ENCODE results near the gene CACUL1. TPM values are rescaled to one million over a fixed set of nuclear protein-coding genes. Genes with fewer than 3 reads are reported as not detected.

CACUL1 gene
- total and polyA plus RNA-seq, 4 experiments from 2014 or later: 14.9 to 32.3 (median 31.3) TPM

DNA sequence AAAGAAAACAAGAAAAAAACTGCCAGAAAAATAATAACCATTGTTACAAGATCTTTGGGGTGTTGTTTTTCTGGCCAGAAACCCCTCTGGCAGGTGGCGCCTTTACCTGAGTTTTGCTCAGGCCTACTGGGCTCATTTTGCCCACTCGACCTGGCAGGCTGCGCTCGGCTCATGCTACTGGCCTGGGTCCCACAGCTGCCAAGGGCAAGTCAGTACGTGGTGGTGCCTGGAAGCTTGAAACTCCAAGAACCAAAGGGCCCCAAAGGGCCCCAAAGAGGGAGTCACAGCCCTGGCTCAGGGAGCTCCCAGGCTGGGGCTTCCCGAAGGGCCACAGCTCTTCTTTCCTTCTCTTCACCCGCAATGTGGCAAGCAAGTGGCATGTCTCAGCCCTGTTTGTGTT lies 42.7 kb downstream of the CACUL1 start:
- intact Hi-C loops (cut with micrococcal nuclease): no loop called here
- POLR2A ChIA-PET (ENCODE audit: partially characterized antibody): no interaction called here

GRCh38 chr10:118710487-118710886 lies 44.3 kb downstream of the CACUL1 start:
- no peak overlapping the region for H3K4me3 Mint-ChIP-seq
- no peaks in the 10 kb centered on the region for H3K4me1 ChIP-seq (ENCODE audit: insufficient read depth, low read length)
- no peaks in the 10 kb centered on the region for H3K9me3 ChIP-seq (ENCODE audit: control insufficient read depth in 1 of 2, low read length in 2 of 2)
- H3K27me3 ChIP-seq (ENCODE audit: insufficient read depth, low read length): no peaks in the 10 kb centered on the region
- peaks cover 16 to 17% of the 10 kb centered on the region in 2 donors for H3K36me3 Mint-ChIP-seq
- peaks cover 5 to 9% (median 6%) of the 10 kb centered on the region in 4 donors for H3K4me1 Mint-ChIP-seq
- no peaks in the 10 kb centered on the region for H3K36me3 ChIP-seq (ENCODE audit: insufficient read depth, low read length)
- H3K4me3 ChIP-seq (ENCODE audit: low read length in 2 of 2): no peak overlapping the region
- H3K27me3 Mint-ChIP-seq: no peaks in the 10 kb centered on the region
- ChIA-PET POLR2A (ENCODE audit: partially characterized antibody) (no interaction called here), CTCF (ENCODE audit: partially characterized antibody) (interaction anchor here (2.4 kb wide), 1 partner anchor 141 kb away, joined by 5 read pairs; no protein-coding TSS in a partner anchor)
- H3K27ac ChIP-seq (ENCODE audit: low read depth, low read length): no peak overlapping the region
- H3K27ac Mint-ChIP-seq: peak overlapping the region in 2 of 7 donors; percentile 44 to 64
- DNase-seq: no peak
- no peaks in the 10 kb centered on the region for H3K9me3 Mint-ChIP-seq
- intact Hi-C loops (cut with micrococcal nuclease): no loop called here

More for the DNA sequence above, 42.7 kb downstream of the CACUL1 start:
- no peaks in the 10 kb centered on the region for H3K9me3 Mint-ChIP-seq
- CTCF ChIA-PET (ENCODE audit: partially characterized antibody): interaction anchor here (1.4 to 2.4 kb wide), 4 partner anchors 8 to 143 kb away, joined by 4 to 6 read pairs (median 5); no protein-coding TSS in a partner anchor
- no peak for DNase-seq
- no peak overlapping the region for H3K4me3 Mint-ChIP-seq
- no peaks in the 10 kb centered on the region for H3K9me3 ChIP-seq (ENCODE audit: control insufficient read depth in 1 of 2, low read length in 2 of 2)
- H3K27ac ChIP-seq (ENCODE audit: low read depth, low read length): no peak overlapping the region
- no peaks in the 10 kb centered on the region for H3K27me3 ChIP-seq (ENCODE audit: insufficient read depth, low read length)
- H3K4me3 ChIP-seq (ENCODE audit: low read length in 2 of 2): no peak overlapping the region
- H3K4me1 Mint-ChIP-seq: peaks cover 0 to 5% (median 2%) of the 10 kb centered on the region in 4 donors
- no peaks in the 10 kb centered on the region for H3K36me3 ChIP-seq (ENCODE audit: insufficient read depth, low read length)
- H3K36me3 Mint-ChIP-seq: peaks cover 8 to 9% of the 10 kb centered on the region in 2 donors
- no peaks in the 10 kb centered on the region for H3K27me3 Mint-ChIP-seq
- H3K27ac Mint-ChIP-seq: no peak overlapping the region
- H3K4me1 ChIP-seq (ENCODE audit: insufficient read depth, low read length): no peaks in the 10 kb centered on the region

DNA sequence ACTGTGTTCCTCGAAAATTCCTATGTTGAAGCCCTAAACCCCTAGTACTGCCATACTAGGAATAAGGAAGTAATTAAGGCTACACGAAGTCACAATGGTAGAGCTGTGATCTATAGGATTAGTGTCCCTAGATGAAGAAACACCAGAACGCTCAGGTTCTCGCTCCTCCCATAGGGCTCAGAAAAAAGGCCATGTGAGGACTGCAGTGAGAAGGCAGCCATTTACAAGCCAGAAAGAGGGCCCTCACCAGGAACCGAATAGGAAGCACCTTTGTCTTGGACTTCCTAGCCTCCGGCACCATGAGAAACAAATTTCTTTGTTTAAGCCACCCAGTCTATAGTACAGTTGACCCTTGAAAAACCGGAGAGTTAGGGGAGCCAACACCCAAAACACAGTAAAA lies 46.2 kb downstream of the CACUL1 start:
- no peak overlapping the region for H3K4me3 ChIP-seq (ENCODE audit: low read length in 2 of 2)
- no peaks in the 10 kb centered on the region for H3K27me3 ChIP-seq (ENCODE audit: insufficient read depth, low read length)
- Mint-ChIP-seq H3K36me3 (peaks cover 20 to 23% of the 10 kb centered on the region in 2 donors), H3K4me1 (peaks cover 3 to 11% (median 7%) of the 10 kb centered on the region in 4 donors), H3K27ac (no peak overlapping the region), H3K27me3 (no peaks in the 10 kb centered on the region), H3K9me3 (no peaks in the 10 kb centered on the region), H3K4me3 (no peak overlapping the region)
- intact Hi-C loops (cut with micrococcal nuclease): no loop called here
- H3K4me1 ChIP-seq (ENCODE audit: insufficient read depth, low read length): no peaks in the 10 kb centered on the region
- ChIA-PET CTCF (ENCODE audit: partially characterized antibody) (interaction anchor here (0.5 to 1.8 kb wide), 4 partner anchors 9 to 275 kb away, joined by 3 to 11 read pairs (median 5); no protein-coding TSS in a partner anchor), POLR2A (ENCODE audit: partially characterized antibody) (no interaction called here)
- H3K36me3 ChIP-seq (ENCODE audit: insufficient read depth, low read length): no peaks in the 10 kb centered on the region
- H3K9me3 ChIP-seq (ENCODE audit: control insufficient read depth in 1 of 2, low read length in 2 of 2): no peaks in the 10 kb centered on the region
- no peak overlapping the region for H3K27ac ChIP-seq (ENCODE audit: low read depth, low read length)
- no peak for DNase-seq

DNA sequence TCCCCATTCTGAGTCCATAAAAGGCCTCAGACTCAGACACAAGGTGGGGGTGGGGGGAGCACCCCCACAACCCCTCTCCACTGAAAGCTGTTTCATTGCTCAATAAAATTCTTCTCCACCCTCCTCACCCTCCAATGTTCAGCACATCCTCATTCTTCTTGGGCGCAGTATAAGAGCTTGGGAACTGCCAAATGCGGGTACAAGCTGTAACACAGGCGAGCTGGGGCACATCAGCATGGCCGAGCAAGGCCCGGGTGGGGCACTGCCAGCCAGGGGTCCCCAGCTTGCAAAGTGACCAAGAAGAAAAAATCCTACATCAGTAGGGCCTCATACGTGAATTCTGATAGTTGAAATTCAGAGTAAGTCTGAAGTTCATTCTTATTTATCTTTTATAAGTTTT lies 50.1 kb downstream of the CACUL1 start:
- POLR2A ChIA-PET (ENCODE audit: partially characterized antibody): interaction anchor here (0.7 to 1.2 kb wide), 2 partner anchors 10 to 444 kb away, joined by 3 read pairs; no protein-coding TSS in a partner anchor
- no peaks in the 10 kb centered on the region for H3K9me3 ChIP-seq (ENCODE audit: control insufficient read depth in 1 of 2, low read length in 2 of 2)
- intact Hi-C loops (cut with micrococcal nuclease): no loop called here
- H3K4me1 ChIP-seq (ENCODE audit: insufficient read depth, low read length): peaks cover 2% of the 10 kb centered on the region
- no peak overlapping the region for H3K27ac ChIP-seq (ENCODE audit: low read depth, low read length)
- no peaks in the 10 kb centered on the region for H3K27me3 ChIP-seq (ENCODE audit: insufficient read depth, low read length)
- H3K4me3 ChIP-seq (ENCODE audit: low read length in 2 of 2): no peak overlapping the region
- Mint-ChIP-seq H3K4me1 (peaks cover 11 to 29% (median 19%) of the 10 kb centered on the region in 4 donors), H3K27ac (peak overlapping the region in 1 of 7 donors; percentile 55), H3K9me3 (no peaks in the 10 kb centered on the region), H3K27me3 (no peaks in the 10 kb centered on the region), H3K4me3 (no peak overlapping the region), H3K36me3 (peaks cover 35 to 39% of the 10 kb centered on the region in 2 donors)
- H3K36me3 ChIP-seq (ENCODE audit: insufficient read depth, low read length): no peaks in the 10 kb centered on the region
- CTCF ChIA-PET (ENCODE audit: partially characterized antibody): interaction anchor here (1.3 kb wide), 1 partner anchor 32 kb away, joined by 3 read pairs; no protein-coding TSS in a partner anchor
- no peak for DNase-seq

GRCh38 chr10:118701529-118702323 lies 53.0 kb downstream of the CACUL1 start:
- DNase-seq: no peak
- Mint-ChIP-seq H3K4me3 (no peak overlapping the region), H3K27ac (peak overlapping the region in 3 of 7 donors; percentile 18 to 87 (median 86)), H3K36me3 (peaks cover 29 to 31% of the 10 kb centered on the region in 2 donors), H3K4me1 (peaks cover 23 to 54% (median 40%) of the 10 kb centered on the region in 4 donors), H3K9me3 (no peaks in the 10 kb centered on the region), H3K27me3 (no peaks in the 10 kb centered on the region)
- intact Hi-C loops (cut with micrococcal nuclease): no loop called here
- Histone ChIP-seq H3K4me1 (ENCODE audit: insufficient read depth, low read length) (peaks cover 24% of the 10 kb centered on the region), H3K36me3 (ENCODE audit: insufficient read depth, low read length) (no peaks in the 10 kb centered on the region), H3K9me3 (ENCODE audit: control insufficient read depth in 1 of 2, low read length in 2 of 2) (no peaks in the 10 kb centered on the region), H3K27ac (ENCODE audit: low read depth, low read length) (no peak overlapping the region), H3K4me3 (ENCODE audit: low read length in 2 of 2) (no peak overlapping the region), H3K27me3 (ENCODE audit: insufficient read depth, low read length) (no peaks in the 10 kb centered on the region)
- ChIA-PET CTCF (ENCODE audit: partially characterized antibody) (interaction anchor here (1.1 to 1.2 kb wide), 2 partner anchors 21 to 133 kb away, joined by 3 to 4 read pairs; no protein-coding TSS in a partner anchor), POLR2A (ENCODE audit: partially characterized antibody) (interaction anchor here (0.6 kb wide), 1 partner anchor 53 kb away, joined by 3 read pairs; no protein-coding TSS in a partner anchor)

DNA sequence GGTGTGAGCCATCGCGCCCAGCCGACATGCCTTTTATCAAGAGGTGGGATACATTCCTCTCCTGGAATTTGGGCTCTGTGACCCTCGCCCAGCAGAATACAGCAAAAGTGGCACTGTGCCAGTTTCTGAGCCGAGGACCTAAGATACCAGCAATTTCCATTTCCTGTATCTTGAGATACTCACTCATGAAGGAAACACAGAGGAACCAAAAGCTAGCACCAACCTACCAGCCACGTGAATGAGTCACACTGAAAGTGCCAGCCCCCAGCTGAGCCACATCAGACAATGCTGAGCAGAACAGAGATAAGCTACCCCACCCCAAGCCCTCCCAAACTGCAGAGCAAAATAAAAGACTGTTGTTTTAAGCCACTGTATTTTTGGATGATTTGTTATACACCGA lies 56.3 kb downstream of the CACUL1 start:
- H3K27ac Mint-ChIP-seq: peak overlapping the region; percentile 59 to 91 (median 83)
- Histone ChIP-seq H3K4me3 (ENCODE audit: low read length in 2 of 2) (peak overlapping the region in 1 of 2 donors; percentile 32), H3K9me3 (ENCODE audit: control insufficient read depth in 1 of 2, low read length in 2 of 2) (no peaks in the 10 kb centered on the region), H3K4me1 (ENCODE audit: insufficient read depth, low read length) (peaks cover 24% of the 10 kb centered on the region), H3K27me3 (ENCODE audit: insufficient read depth, low read length) (no peaks in the 10 kb centered on the region), H3K27ac (ENCODE audit: low read depth, low read length) (peak overlapping the region; percentile 20), H3K36me3 (ENCODE audit: insufficient read depth, low read length) (no peaks in the 10 kb centered on the region)
- H3K9me3 Mint-ChIP-seq: no peaks in the 10 kb centered on the region
- POLR2A ChIA-PET (ENCODE audit: partially characterized antibody): interaction anchor here (0.9 to 2.5 kb wide), 7 partner anchors 34 to 106 kb away, joined by 3 to 23 read pairs (median 4); partner anchors contain the start of gene CACUL1
- DNase-seq: peak; percentile 79 to 94 (median 83)
- peaks cover 20 to 37% of the 10 kb centered on the region in 2 donors for H3K36me3 Mint-ChIP-seq
- intact Hi-C loops (cut with micrococcal nuclease): loop anchor here (1.0 to 2.0 kb wide), 4 partner anchors 22 to 57 kb away; no protein-coding TSS in a partner anchor
- H3K4me3 Mint-ChIP-seq: peak overlapping the region; percentile 69 to 86 (median 78)
- no peaks in the 10 kb centered on the region for H3K27me3 Mint-ChIP-seq
- CTCF ChIA-PET (ENCODE audit: partially characterized antibody): interaction anchor here (0.9 to 1.6 kb wide), 3 partner anchors 14 to 129 kb away, joined by 3 to 6 read pairs (median 3); no protein-coding TSS in a partner anchor
- peaks cover 16 to 50% (median 38%) of the 10 kb centered on the region in 4 donors for H3K4me1 Mint-ChIP-seq

DNA sequence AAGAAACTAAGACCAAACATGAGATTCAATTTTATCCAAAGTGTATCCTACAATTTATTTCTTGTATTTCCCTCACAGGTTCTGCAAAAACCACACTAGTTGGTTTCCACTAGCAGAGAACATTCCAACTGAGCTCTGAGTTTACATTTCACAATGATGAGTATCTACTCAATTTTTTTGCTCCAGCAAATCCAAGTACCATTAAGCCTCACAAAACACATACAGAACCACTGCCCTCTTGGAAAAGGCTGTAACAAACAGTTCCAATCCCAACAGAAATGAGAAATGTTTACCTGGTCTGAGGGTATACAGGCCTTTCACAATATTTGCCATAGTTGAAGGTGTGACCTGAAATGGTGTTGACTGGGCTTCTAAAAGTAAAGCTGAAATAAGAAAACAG lies 59.9 kb downstream of the CACUL1 start:
- no peak for DNase-seq
- ChIA-PET CTCF (ENCODE audit: partially characterized antibody) (interaction anchor here (1.0 to 2.1 kb wide), 2 partner anchors 26 to 1178 kb away, joined by 3 to 5 read pairs; partner anchors contain the start of gene MCMBP), POLR2A (ENCODE audit: partially characterized antibody) (interaction anchor here (1.0 to 1.1 kb wide), 2 partner anchors 10 to 30 kb away, joined by 3 to 4 read pairs; no protein-coding TSS in a partner anchor)
- Mint-ChIP-seq H3K4me3 (no peak overlapping the region), H3K27ac (peak overlapping the region in 3 of 7 donors; percentile 10 to 26 (median 14)), H3K4me1 (peaks cover 15 to 32% (median 26%) of the 10 kb centered on the region in 4 donors), H3K9me3 (peaks cover 0 to 1% (median 0%) of the 10 kb centered on the region in 8 donors), H3K36me3 (peaks cover 18 to 29% of the 10 kb centered on the region in 2 donors), H3K27me3 (no peaks in the 10 kb centered on the region)
- Histone ChIP-seq H3K36me3 (ENCODE audit: insufficient read depth, low read length) (no peaks in the 10 kb centered on the region), H3K4me1 (ENCODE audit: insufficient read depth, low read length) (peaks cover 24% of the 10 kb centered on the region), H3K27ac (ENCODE audit: low read depth, low read length) (no peak overlapping the region), H3K4me3 (ENCODE audit: low read length in 2 of 2) (no peak overlapping the region), H3K9me3 (ENCODE audit: control insufficient read depth in 1 of 2, low read length in 2 of 2) (no peaks in the 10 kb centered on the region), H3K27me3 (ENCODE audit: insufficient read depth, low read length) (no peaks in the 10 kb centered on the region)
- intact Hi-C loops (cut with micrococcal nuclease): no loop called here
